HPDE6-E6E7 (cell line): ENCODE data around the gene PI4KA.
A peak's percentile ranks its signal among the peaks of the same experiment; 100 is the strongest.
"Not testable (repeated sequence)": the region's sequence is repeated elsewhere in the genome, so short reads cannot be mapped to it uniquely, and the experiment has no call there.

ENCODE experiments used
- DNase-seq: peaks from one replicate; pipeline ENCODE4 v3.0.0; 2011; ENCODE audit warnings: missing footprints; ENCODE audit errors: extremely low spot score

PI4KA gene

GRCh38 chr22:20847318-20847822 is 11.2 kb downstream of the PI4KA start:
- no peak for DNase-seq

- DNase-seq: no peak
Measured at GRCh38 chr22:20844055-20845037, 14.3 kb downstream of the PI4KA start.

GRCh38 chr22:20843501-20843900 is 15.1 kb downstream of the PI4KA start:
- DNase-seq: peak; percentile 33

GRCh38 chr22:20840646-20841371 is 17.8 kb downstream of the PI4KA start:
- DNase-seq: no peak

GRCh38 chr22:20839837-20840645 is 18.6 kb downstream of the PI4KA start:
- no peak for DNase-seq

GRCh38 chr22:20839354-20839753 is 19.3 kb downstream of the PI4KA start:
- DNase-seq: not testable (repeated sequence)

- no peak for DNase-seq
Measured at GRCh38 chr22:20836987-20837823, 21.4 kb downstream of the PI4KA start.

- no peak for DNase-seq
Measured at GRCh38 chr22:20834725-20835124, 23.9 kb downstream of the PI4KA start.

- DNase-seq: no peak
Measured at GRCh38 chr22:20834206-20834605, 24.4 kb downstream of the PI4KA start.

- DNase-seq: no peak
Measured at GRCh38 chr22:20833225-20833665, 25.4 kb downstream of the PI4KA start.

GRCh38 chr22:20829491-20830134 is 29.0 kb downstream of the PI4KA start:
- no peak for DNase-seq

GRCh38 chr22:20826373-20827152 is 32.0 kb downstream of the PI4KA start:
- not testable (repeated sequence) for DNase-seq

GRCh38 chr22:20825624-20826023 is 33.0 kb downstream of the PI4KA start:
- no peak for DNase-seq

GRCh38 chr22:20825216-20825615 is 33.4 kb downstream of the PI4KA start:
- DNase-seq: not testable (repeated sequence)

- DNase-seq: no peak
Measured at GRCh38 chr22:20823264-20823663, 35.3 kb downstream of the PI4KA start.

GRCh38 chr22:20822240-20822639 is 36.4 kb downstream of the PI4KA start:
- no peak for DNase-seq

- not testable (repeated sequence) for DNase-seq
Measured at GRCh38 chr22:20821717-20822239, 36.8 kb downstream of the PI4KA start.

- DNase-seq: no peak
Measured at GRCh38 chr22:20819471-20819870, 39.1 kb downstream of the PI4KA start.

- no peak for DNase-seq
Measured at GRCh38 chr22:20818471-20818870, 40.1 kb downstream of the PI4KA start.
